Stomach (tissue), 8 donors: ENCODE data around the gene NWD2. TPM values are rescaled to one million over a fixed set of nuclear protein-coding genes. Genes with fewer than 3 reads are reported as not detected.

ENCODE experiments used
- polyA plus RNA-seq, 3 donors: library from polyadenylated mRNA; stranded (reverse); fragments of 200-250 nt; gene quantifications; one replicate each; pipeline ENCODE4 v1.2.3, GENCODE V29; 2013
- small RNA-seq, 4 donors: library from RNA; depleted of rRNA; stranded (forward); fragments of <200 nt; gene quantifications; one replicate each; pipeline ENCODE3, GENCODE V24; 2016
- total RNA-seq, 5 donors: library from RNA; depleted of rRNA; stranded (reverse); fragments of >200 nt; gene quantifications; one replicate each; pipeline versions ENCODE4 v1.1.0 to v1.2.3, GENCODE V29; 2014 to 2016
- donor health status: healthy with polysubstance abuse.
- donor health status: Bipolar disorder and iron deficiency.
- donor health status: healthy.

Gene NWD2
- total and polyA plus RNA-seq, 8 donors, result under 0.01 to 1.5 (median 0.05) TPM; not detected in 5

Small RNA genes within 50 kb of the gene (small RNA-seq; reads per million reads assigned to genes)
- 0 reads per million in 4 donors for gene MIR4801
